Body of pancreas (tissue), 4 donors: ENCODE measurements around the gene USP21. TPM values are rescaled to one million over a fixed set of nuclear protein-coding genes. Genes with fewer than 3 reads are reported as not detected.

Experiments used
- ATAC-seq: fragments of 150-250 bp; one replicate; pipeline ENCODE4 v1.9.1; 2016
- DNase-seq, 4 donors: peaks; one replicate each; pipeline ENCODE4 v3.0.0-alpha.2; 2019
- H3K27ac ChIP-seq, 4 donors: fragments of 200-600 bp; sonication (generic); 1 replicate in 3 of 4; 2 replicates in 1 of 4; pipeline versions ENCODE4 v1.5.1 to v1.6.1; 2016 to 2019; ENCODE audit warnings: mild to moderate bottlenecking in 1 of 4, mixed read lengths in 1 of 4, moderate library complexity in 1 of 4
- H3K27me3 ChIP-seq, 2 donors: fragments of 200-600 bp; sonication (generic); one replicate each; pipeline ENCODE4 v1.6.0; 2016; ENCODE audit warnings: mild to moderate bottlenecking in 1 of 2
- H3K36me3 ChIP-seq, 2 donors: fragments of 200-600 bp; sonication (generic); replicated peaks in 1 of 2; 2 replicates each; pipeline ENCODE4 v1.5.1; 2016; ENCODE audit warnings: low read depth in 2 of 2; ENCODE audit not compliant: insufficient read depth in 1 of 2
- H3K4me1 ChIP-seq: fragments of 200-600 bp; sonication (generic); one replicate; pipeline ENCODE4 v1.6.0; 2016
- H3K4me3 ChIP-seq, 2 donors: fragments of 200-600 bp; sonication (generic); 1 replicate in 1 of 2; 2 replicates in 1 of 2; pipeline ENCODE4 v1.5.1; 2016 to 2019
- H3K9me3 ChIP-seq, 3 donors: fragments of 200-600 bp; sonication (generic); 1 replicate in 2 of 3; 2 replicates in 1 of 3; pipeline ENCODE4 v1.5.1; 2016
- CTCF ChIP-seq, 7 experiments: fragments of 450-650 bp in 4 of 7; fragments of 200-600 bp in 3 of 7; sonication (generic) in 3 of 7; IDR thresholded peaks; one replicate each; pipeline ENCODE4 v1.5.1; 2016 to 2019; ENCODE audit warnings: antibody characterized with exemption in 7 of 7
- POLR2A ChIP-seq, 3 donors: fragments of 450-650 bp; IDR thresholded peaks; one replicate each; pipeline ENCODE4 v1.6.1; 2016; ENCODE audit warnings: antibody characterized with exemption in 3 of 3, mild to moderate bottlenecking in 2 of 3
- WGBS, 2 donors: methylation state at CpG; one replicate each; pipeline ENCODE4 v1.1.5; 2017; 5-methylcytosine and 5-hydroxymethylcytosine counted together
- intact Hi-C: fragments of 100-400 bp; cut with DNase I; formaldehyde crosslinking; loops from one replicate; pipeline ENCODE4 v1.15.1; 2023
- total RNA-seq, 2 donors: library from RNA; depleted of rRNA; stranded (reverse); fragments of >200 nt; gene quantifications; one replicate each; pipeline ENCODE4 v1.1.0, GENCODE V29; 2016

Gene USP21
- total RNA-seq, 2 donors from 2014 or later: 17.8 to 21.0 TPM

GRCh38 chr1:161201836-161202712, 42.8 kb downstream of the USP21 start, which contains the start of gene NDUFS2:
Gene NDUFS2, plus strand, starts transcription at chr1:161202367. Its CDS starts 19 bp downstream, at chr1:161202386.
- no peak for TF ChIP-seq CTCF (IDR thresholded peaks at IDR 0.05)
- peak; percentile 51 to 88 (median 85) for TF ChIP-seq POLR2A (IDR thresholded peaks at IDR 0.05)
- no peaks in the 10 kb centered on the region for H3K9me3 ChIP-seq
- no peaks in the 10 kb centered on the region for H3K27me3 ChIP-seq
- intact Hi-C loops: no loop called here
- ATAC-seq (peak; percentile 96), DNase-seq (peak; percentile 98 to 99 (median 99))
- H3K4me3 ChIP-seq: peak within 1 kb of the TSS; percentile 64 to 66
- peak within 1 kb of the TSS; percentile 88 to 96 (median 92) for H3K27ac ChIP-seq
- H3K4me1 ChIP-seq: peaks cover 32% of the 10 kb centered on the region
- WGBS, 2 donors: 2 to 4% methylated on average over 23 to 52 of the region's 53 CpGs
- H3K36me3 ChIP-seq: peaks cover 0 to 12% of the 10 kb centered on the region in 2 donors

- Histone ChIP-seq H3K4me3 (no peak overlapping the region), H3K27me3 (no peaks in the 10 kb centered on the region), H3K27ac (peak overlapping the region in 2 of 4 donors; percentile 49 to 52), H3K4me1 (peaks cover 23% of the 10 kb centered on the region), H3K36me3 (peaks cover 0 to 36% of the 10 kb centered on the region in 2 donors), H3K9me3 (no peaks in the 10 kb centered on the region)
- DNase-seq (no peak), ATAC-seq (no peak)
- 80 to 82% methylated on average over 12 of the region's 12 CpGs for WGBS, 2 donors
- intact Hi-C loops: loop anchor here (5.0 kb wide), 1 partner anchor 176 kb away; no protein-coding TSS in a partner anchor
- TF ChIP-seq CTCF (IDR thresholded peaks at IDR 0.05): no peak
- no peak for TF ChIP-seq POLR2A (IDR thresholded peaks at IDR 0.05)
These were observed 47.3 kb downstream of the USP21 start for GRCh38 chr1:161206411-161207140.

GRCh38 chr1:161207173-161207572, 47.9 kb downstream of the USP21 start:
- Histone ChIP-seq H3K27me3 (no peaks in the 10 kb centered on the region), H3K9me3 (no peaks in the 10 kb centered on the region), H3K4me1 (peaks cover 20% of the 10 kb centered on the region), H3K4me3 (no peak overlapping the region), H3K36me3 (peaks cover 0 to 42% of the 10 kb centered on the region in 2 donors), H3K27ac (peak overlapping the region in 2 of 4 donors; percentile 49 to 52)
- WGBS, 2 donors: 76 to 79% methylated on average over 7 to 8 of the region's 8 CpGs
- DNase-seq (peak; percentile 22 to 64 (median 33)), ATAC-seq (peak; percentile 18)
- TF ChIP-seq POLR2A (IDR thresholded peaks at IDR 0.05) (no peak), CTCF (IDR thresholded peaks at IDR 0.05) (no peak)
- intact Hi-C loops: loop anchor here (5.0 kb wide), 1 partner anchor 175 kb away; no protein-coding TSS in a partner anchor

GRCh38 chr1:161209790-161210409, 50.6 kb downstream of the USP21 start:
- peaks cover 8 to 59% of the 10 kb centered on the region in 2 donors for H3K36me3 ChIP-seq
- no peak overlapping the region for H3K4me3 ChIP-seq
- intact Hi-C loops: loop anchor here (5.0 kb wide), 1 partner anchor 172 kb away; no protein-coding TSS in a partner anchor
- H3K27me3 ChIP-seq: no peaks in the 10 kb centered on the region
- ATAC-seq (peak; percentile 85), DNase-seq (peak; percentile 78 to 87 (median 84))
- H3K27ac ChIP-seq: no peak overlapping the region
- 26 to 33% methylated on average over 11 of the region's 11 CpGs for WGBS, 2 donors
- H3K4me1 ChIP-seq: no peaks in the 10 kb centered on the region
- TF ChIP-seq POLR2A (IDR thresholded peaks at IDR 0.05) (no peak), CTCF (IDR thresholded peaks at IDR 0.05) (peak; percentile 84 to 93 (median 88))
- H3K9me3 ChIP-seq: no peaks in the 10 kb centered on the region
